Measurements from ENCODE around the gene SLC6A2. TPM values are rescaled to one million over a fixed set of nuclear protein-coding genes. Genes with fewer than 3 reads are reported as not detected.

Gene SLC6A2
- total and polyA plus RNA-seq, 12 donors, result 0.26 to 32.8 (median 8.6) TPM

DNA sequence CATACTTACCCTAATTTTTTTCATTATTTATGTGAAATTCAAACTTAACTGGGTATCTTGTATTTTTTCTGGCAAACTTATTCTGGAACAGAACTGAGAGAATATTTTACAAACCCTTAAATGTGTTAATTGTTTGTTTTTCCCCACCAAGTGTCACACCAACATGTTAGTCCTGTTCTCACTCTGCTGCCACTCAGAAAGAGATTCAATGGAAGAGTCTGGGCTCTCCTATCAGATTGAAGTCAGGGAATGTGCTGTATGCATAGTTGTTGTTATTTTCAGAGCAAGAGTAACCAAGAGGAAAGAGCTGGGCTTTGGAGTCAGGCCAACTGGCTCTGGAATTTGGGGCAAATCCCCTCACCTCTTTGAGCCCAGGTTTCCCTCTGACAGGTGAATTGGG lies 43.2 kb downstream of the SLC6A2 start:
- H3K27me3 ChIP-seq, result no peaks in the 10 kb centered on the region
- H3K9me3 ChIP-seq (replicated peaks in 1 of 3), result no peaks in the 10 kb centered on the region
- no peaks in the 10 kb centered on the region for H3K4me1 ChIP-seq (replicated peaks in 1 of 2)
- no peak overlapping the region for H3K27ac ChIP-seq
- H3K36me3 ChIP-seq (replicated peaks in 1 of 2), result no peaks in the 10 kb centered on the region
- TF ChIP-seq, protein P1, sequence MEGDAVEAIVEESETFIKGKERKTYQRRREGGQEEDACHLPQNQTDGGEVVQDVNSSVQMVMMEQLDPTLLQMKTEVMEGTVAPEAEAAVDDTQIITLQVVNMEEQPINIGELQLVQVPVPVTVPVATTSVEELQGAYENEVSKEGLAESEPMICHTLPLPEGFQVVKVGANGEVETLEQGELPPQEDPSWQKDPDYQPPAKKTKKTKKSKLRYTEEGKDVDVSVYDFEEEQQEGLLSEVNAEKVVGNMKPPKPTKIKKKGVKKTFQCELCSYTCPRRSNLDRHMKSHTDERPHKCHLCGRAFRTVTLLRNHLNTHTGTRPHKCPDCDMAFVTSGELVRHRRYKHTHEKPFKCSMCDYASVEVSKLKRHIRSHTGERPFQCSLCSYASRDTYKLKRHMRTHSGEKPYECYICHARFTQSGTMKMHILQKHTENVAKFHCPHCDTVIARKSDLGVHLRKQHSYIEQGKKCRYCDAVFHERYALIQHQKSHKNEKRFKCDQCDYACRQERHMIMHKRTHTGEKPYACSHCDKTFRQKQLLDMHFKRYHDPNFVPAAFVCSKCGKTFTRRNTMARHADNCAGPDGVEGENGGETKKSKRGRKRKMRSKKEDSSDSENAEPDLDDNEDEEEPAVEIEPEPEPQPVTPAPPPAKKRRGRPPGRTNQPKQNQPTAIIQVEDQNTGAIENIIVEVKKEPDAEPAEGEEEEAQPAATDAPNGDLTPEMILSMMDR (IDR thresholded peaks at IDR 0.05), result no peak
- no peak for TF ChIP-seq POLR2A (IDR thresholded peaks at IDR 0.05)
- intact Hi-C loops (cut with DNase I), result no loop called here
- no peak for DNase-seq
- H3K4me3 ChIP-seq, result no peak overlapping the region

DNA sequence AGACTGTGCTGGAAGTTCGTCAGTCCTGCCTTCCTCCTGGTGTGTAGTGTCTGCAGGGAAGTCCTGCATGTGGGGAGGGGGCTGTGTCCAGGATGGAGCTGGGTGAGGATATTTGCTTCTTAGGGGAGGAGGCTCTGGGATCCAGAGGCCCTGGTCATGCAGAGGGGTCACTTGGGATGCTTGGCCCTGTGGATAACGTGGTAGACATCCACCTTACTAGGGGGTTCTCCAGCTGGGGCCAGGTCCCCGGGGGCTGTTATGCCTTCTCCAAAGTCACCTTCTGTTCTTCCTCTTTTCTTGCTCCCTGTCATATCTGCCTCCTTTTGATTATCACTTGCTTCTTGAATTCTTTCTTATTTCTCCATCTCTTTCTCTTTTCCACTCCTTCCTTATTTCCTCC lies 43.8 kb downstream of the SLC6A2 start:
- H3K27me3 ChIP-seq, result no peaks in the 10 kb centered on the region
- H3K4me3 ChIP-seq, result no peak overlapping the region
- no peak for DNase-seq
- WGBS, 4 donors, result 63 to 85% (median 78%) methylated on average over 3 of the region's 3 CpGs
- no peaks in the 10 kb centered on the region for H3K36me3 ChIP-seq (replicated peaks in 1 of 2)
- intact Hi-C loops (cut with DNase I), result loop anchor here (5.0 to 10.0 kb wide), 3 partner anchors 145 to 237 kb away; no protein-coding TSS in a partner anchor
- no peak for TF ChIP-seq POLR2A (IDR thresholded peaks at IDR 0.05)
- TF ChIP-seq, protein P1 (IDR thresholded peaks at IDR 0.05), result no peak
- no peaks in the 10 kb centered on the region for H3K9me3 ChIP-seq (replicated peaks in 1 of 3)
- H3K4me1 ChIP-seq (replicated peaks in 1 of 2), result no peaks in the 10 kb centered on the region
- no peak overlapping the region for H3K27ac ChIP-seq

DNA sequence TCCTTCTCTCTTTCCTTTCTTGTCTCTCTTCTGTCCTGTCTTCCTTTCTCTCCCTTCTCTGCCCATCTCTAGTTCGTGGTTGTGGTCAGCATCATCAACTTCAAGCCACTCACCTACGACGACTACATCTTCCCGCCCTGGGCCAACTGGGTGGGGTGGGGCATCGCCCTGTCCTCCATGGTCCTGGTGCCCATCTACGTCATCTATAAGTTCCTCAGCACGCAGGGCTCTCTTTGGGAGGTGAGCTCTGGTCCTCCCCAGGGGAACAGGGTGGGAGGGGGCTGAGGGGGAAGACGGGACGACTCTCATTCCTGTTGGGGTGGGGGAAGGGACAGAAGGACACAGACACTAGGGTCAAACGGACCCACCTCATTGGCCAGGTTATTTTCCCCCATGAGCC lies 44.3 kb downstream of the SLC6A2 start:
- intact Hi-C loops (cut with DNase I), result loop anchor here (5.0 to 10.0 kb wide), 3 partner anchors 145 to 238 kb away; no protein-coding TSS in a partner anchor
- 78 to 84% (median 79%) methylated on average over 10 of the region's 10 CpGs for WGBS, 4 donors

DNA sequence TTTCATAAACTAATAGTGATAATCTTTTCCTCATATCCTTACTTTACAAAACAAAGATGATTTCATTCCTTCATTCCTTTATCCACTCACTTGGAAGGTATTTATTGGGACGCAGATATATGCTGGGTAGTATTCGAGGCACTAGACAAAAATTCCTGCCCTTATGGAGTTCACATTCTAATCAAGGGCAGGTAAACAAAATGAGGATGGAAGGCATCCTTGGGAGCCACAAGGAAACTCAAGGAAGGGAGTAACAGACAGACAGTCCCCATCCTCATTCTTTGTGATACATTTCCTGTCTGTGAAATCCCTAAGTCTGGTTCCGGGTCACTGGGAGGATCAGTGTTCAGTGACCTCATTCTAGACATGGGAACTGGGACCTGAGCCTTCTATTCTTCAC lies 45.2 kb downstream of the SLC6A2 start:
- Histone ChIP-seq H3K36me3 (replicated peaks in 1 of 2) (no peaks in the 10 kb centered on the region), H3K27me3 (no peaks in the 10 kb centered on the region), H3K4me1 (replicated peaks in 1 of 2) (no peaks in the 10 kb centered on the region), H3K4me3 (no peak overlapping the region), H3K27ac (no peak overlapping the region), H3K9me3 (replicated peaks in 1 of 3) (no peaks in the 10 kb centered on the region)
- peak in 1 of 7 donors; percentile 31 for DNase-seq
- TF ChIP-seq POLR2A (IDR thresholded peaks at IDR 0.05), result no peak
- TF ChIP-seq, protein P1 (IDR thresholded peaks at IDR 0.05), result no peak
- intact Hi-C loops (cut with DNase I), result loop anchor here (5.0 to 10.0 kb wide), 3 partner anchors 146 to 239 kb away; no protein-coding TSS in a partner anchor
- WGBS, 4 donors, result 80 to 87% (median 85%) methylated on average over 3 of the region's 3 CpGs

More for the DNA sequence above, 44.3 kb downstream of the SLC6A2 start:
- H3K36me3 ChIP-seq (replicated peaks in 1 of 2), result no peaks in the 10 kb centered on the region
- no peak for TF ChIP-seq POLR2A (IDR thresholded peaks at IDR 0.05)
- TF ChIP-seq, protein P1 (IDR thresholded peaks at IDR 0.05), result no peak
- no peaks in the 10 kb centered on the region for H3K27me3 ChIP-seq
- DNase-seq, result peak in 1 of 7 donors; percentile 30
- no peak overlapping the region for H3K27ac ChIP-seq
- H3K9me3 ChIP-seq (replicated peaks in 1 of 3), result no peaks in the 10 kb centered on the region
- H3K4me3 ChIP-seq, result no peak overlapping the region
- H3K4me1 ChIP-seq (replicated peaks in 1 of 2), result no peaks in the 10 kb centered on the region

Data from adrenal gland (tissue), 12 donors.